Brain microvascular endothelial cell (primary cell): ENCODE data around the gene KCNH5.

Experiments
- DNase-seq: peaks from one replicate; pipeline ENCODE4 v3.0.0-alpha.2; 2020
- H3K27ac ChIP-seq: fragments of 250-450 bp; sonication (Bioruptor Pico); 2 replicates; pipeline ENCODE4 v1.5.1; 2020; ENCODE audit warnings: mild to moderate bottlenecking, moderate library complexity
- H3K27me3 ChIP-seq: fragments of 250-450 bp; sonication (Bioruptor Pico); replicated peaks from 2 replicates; pipeline ENCODE4 v1.5.1; 2020; ENCODE audit warnings: mild to moderate bottlenecking
- H3K36me3 ChIP-seq: fragments of 250-450 bp; sonication (Bioruptor Pico); replicated peaks from 2 replicates; pipeline ENCODE4 v1.5.1; 2020; ENCODE audit warnings: mild to moderate bottlenecking
- H3K4me3 ChIP-seq: 2 replicates; pipeline ENCODE4 v1.5.1; 2011; ENCODE audit warnings: low read depth, mild to moderate bottlenecking, control low read depth, low read length, moderate library complexity
- in situ Hi-C: cut with HindIII; loops from 2 replicates; pipeline ENCODE4 v1.10.0; 2017; ENCODE audit warnings: low sequenced_read_pairs, low pct_ligation_motif_present
- TF ChIP-seq, protein P1 (sequence below): IDR thresholded peaks from 2 replicates; pipeline ENCODE4 v1.5.1; 2011; ENCODE audit warnings: low read depth, mild to moderate bottlenecking, moderate library complexity, low read length, control low read depth, inconsistent platforms; ENCODE audit errors: missing control alignments

The KCNH5 gene

DNA sequence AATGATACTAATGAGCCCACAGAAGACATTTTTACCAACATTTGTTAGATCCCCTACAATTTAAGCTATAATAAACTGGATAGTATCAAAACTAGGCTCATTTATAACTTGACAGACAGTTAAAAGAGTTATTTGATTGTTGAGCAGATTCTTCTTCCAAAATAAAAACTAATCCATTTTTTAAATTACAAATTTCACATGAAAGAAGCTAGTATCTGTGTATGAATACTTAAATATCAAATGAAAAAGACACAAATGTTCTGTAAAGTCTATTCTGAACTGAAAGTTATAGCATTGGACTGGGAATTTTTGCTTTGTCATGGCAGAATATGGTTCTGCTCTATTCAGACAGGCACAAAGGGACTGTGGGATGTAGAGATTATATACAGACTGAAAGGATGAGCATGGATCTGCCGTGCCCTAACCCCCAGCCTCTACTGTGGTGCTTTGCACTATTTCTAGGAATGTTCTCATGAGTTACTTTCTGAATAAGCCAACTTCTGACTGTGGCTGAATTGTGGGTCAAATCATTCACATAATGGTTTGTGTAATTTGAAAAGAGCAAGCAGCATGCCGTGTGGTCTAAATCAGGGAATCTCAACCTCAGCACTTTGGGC lies 352.7 kb downstream of the KCNH5 start:
- in situ Hi-C loops: no loop called here
- H3K27ac ChIP-seq: peak overlapping the region; percentile 10
- no peak for DNase-seq
- no peak overlapping the region for H3K4me3 ChIP-seq
- H3K36me3 ChIP-seq: no peaks in the 10 kb centered on the region
- no peaks in the 10 kb centered on the region for H3K27me3 ChIP-seq
- TF ChIP-seq, protein P1, sequence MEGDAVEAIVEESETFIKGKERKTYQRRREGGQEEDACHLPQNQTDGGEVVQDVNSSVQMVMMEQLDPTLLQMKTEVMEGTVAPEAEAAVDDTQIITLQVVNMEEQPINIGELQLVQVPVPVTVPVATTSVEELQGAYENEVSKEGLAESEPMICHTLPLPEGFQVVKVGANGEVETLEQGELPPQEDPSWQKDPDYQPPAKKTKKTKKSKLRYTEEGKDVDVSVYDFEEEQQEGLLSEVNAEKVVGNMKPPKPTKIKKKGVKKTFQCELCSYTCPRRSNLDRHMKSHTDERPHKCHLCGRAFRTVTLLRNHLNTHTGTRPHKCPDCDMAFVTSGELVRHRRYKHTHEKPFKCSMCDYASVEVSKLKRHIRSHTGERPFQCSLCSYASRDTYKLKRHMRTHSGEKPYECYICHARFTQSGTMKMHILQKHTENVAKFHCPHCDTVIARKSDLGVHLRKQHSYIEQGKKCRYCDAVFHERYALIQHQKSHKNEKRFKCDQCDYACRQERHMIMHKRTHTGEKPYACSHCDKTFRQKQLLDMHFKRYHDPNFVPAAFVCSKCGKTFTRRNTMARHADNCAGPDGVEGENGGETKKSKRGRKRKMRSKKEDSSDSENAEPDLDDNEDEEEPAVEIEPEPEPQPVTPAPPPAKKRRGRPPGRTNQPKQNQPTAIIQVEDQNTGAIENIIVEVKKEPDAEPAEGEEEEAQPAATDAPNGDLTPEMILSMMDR: no peak

DNA sequence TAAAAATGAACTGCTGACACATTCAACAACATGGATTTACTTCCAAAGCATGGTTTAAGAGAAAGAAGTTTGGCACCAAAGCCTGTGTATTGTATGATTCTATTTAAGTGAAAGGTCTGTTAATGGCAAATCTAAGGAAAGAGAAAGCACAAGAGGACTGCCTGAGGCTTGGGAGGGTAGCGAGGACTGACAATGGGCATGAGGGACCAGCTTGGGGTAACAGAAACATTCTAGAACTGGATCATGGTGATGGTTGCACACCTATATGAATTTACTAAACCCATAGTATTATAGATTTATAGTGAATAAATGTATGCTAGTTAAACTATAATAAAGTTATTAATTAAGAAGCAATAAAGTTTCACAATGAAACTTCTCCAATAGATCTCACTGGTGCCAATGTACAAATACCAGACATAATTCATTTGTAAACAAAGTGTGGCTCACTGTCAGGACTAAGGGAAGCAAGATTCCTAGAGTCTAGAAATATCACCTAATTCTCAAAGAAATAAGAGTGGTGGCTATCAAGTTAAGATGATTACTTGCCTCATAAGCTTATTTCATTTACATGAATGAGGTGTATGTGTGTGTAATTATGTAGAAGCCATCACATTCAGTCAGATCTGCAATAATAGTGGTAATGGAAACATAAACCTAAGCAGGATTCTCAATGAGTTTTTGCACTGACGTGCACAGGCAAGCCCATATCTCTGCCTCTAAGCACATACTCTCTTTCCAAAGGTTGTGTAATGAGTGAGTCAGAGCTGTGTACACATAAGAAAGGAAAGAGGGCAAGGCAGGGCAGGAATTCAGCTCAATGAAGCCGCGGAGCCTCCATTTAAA lies 353.4 kb downstream of the KCNH5 start:
- Histone ChIP-seq H3K36me3 (no peaks in the 10 kb centered on the region), H3K27ac (peak overlapping the region; percentile 52), H3K27me3 (no peaks in the 10 kb centered on the region), H3K4me3 (no peak overlapping the region)
- peak; percentile 44 for DNase-seq
- TF ChIP-seq, protein P1: no peak
- in situ Hi-C loops: no loop called here

DNA sequence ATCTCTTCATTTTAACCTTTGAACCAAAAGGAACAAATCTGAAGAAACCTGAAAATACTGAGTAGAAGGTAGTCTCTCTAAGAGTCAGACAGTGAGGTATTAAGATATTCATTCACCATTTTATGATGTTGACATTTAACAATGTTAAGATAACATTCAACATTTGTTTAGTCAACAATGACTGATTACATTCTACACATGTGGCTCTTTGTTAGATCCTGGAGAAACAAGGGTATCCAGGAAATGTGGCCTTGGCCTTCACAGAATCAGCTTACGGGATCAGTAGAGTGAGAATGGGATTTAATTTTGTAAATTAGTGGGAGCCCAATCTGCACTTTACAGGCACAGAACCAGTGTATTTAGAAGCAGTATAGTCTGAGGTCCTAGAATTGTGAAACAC lies 355.5 kb downstream of the KCNH5 start:
- in situ Hi-C loops: no loop called here
- TF ChIP-seq, protein P1: no peak

DNA sequence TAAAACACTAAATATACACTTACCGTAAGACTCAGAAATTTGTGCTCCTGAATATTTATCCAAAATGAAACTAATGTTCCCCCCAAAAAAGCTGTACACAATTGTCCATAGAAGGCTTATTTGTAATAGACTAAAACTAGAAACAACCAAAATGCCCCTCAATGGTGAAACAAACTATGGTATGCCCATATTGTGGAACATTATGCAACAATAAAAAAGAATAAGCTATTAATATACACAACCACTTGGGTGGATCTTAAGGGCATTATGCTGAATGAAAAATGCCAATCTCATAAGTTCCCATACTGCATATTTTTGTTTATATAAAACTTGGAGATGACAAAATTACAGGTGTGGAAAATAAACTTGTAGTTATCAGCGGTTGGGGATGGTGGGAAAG lies 357.4 kb downstream of the KCNH5 start:
- TF ChIP-seq, protein P1: no peak
- no peak for DNase-seq
- in situ Hi-C loops: no loop called here
- Histone ChIP-seq H3K27ac (no peak overlapping the region), H3K27me3 (no peaks in the 10 kb centered on the region), H3K4me3 (no peak overlapping the region), H3K36me3 (no peaks in the 10 kb centered on the region)

More for the DNA sequence above, 355.5 kb downstream of the KCNH5 start:
- DNase-seq: no peak
- H3K27me3 ChIP-seq: no peaks in the 10 kb centered on the region
- no peaks in the 10 kb centered on the region for H3K36me3 ChIP-seq
- H3K27ac ChIP-seq: no peak overlapping the region
- no peak overlapping the region for H3K4me3 ChIP-seq

DNA sequence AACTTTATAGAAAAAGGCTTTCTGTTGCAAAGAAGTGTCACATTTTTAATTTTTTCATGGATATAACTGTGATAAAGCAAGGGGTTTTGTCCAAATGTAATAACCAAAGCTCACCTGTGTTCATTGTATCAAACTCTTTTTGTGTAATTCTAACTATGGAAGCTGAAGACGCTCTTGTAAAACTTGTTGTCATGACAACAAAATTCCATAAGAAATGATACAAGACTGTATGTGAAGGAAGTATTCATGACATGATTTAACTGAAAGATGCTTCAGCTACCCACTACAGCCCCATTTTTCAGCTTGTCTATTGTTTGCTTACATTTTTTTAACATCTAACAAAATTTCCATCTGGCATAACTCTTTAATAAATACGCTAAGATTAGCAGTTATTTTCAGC lies 360.9 kb downstream of the KCNH5 start:
- no peak for DNase-seq
- no peaks in the 10 kb centered on the region for H3K36me3 ChIP-seq
- TF ChIP-seq, protein P1: no peak
- in situ Hi-C loops: no loop called here
- no peak overlapping the region for H3K4me3 ChIP-seq
- no peak overlapping the region for H3K27ac ChIP-seq
- H3K27me3 ChIP-seq: no peaks in the 10 kb centered on the region
